Superior temporal gyrus (tissue), 1 donor: Measurements from ENCODE around the gene LMF1.
A peak's percentile ranks its signal among the peaks of the same experiment; 100 is the strongest.

Experiments used
- DNase-seq: peaks from one replicate; pipeline ENCODE4 v3.0.0-alpha.2; 2016; ENCODE audit errors: extremely low spot score

The LMF1 gene

GRCh38 chr16:930076-930475 is 40.7 kb downstream of the LMF1 start:
- DNase-seq: no peak

- DNase-seq: no peak
Observed at GRCh38 chr16:929227-930073, 41.3 kb downstream of the LMF1 start.

GRCh38 chr16:928526-928925 is 42.3 kb downstream of the LMF1 start:
- DNase-seq: no peak

GRCh38 chr16:927931-928330 is 42.9 kb downstream of the LMF1 start:
- no peak for DNase-seq

- DNase-seq: no peak
Observed at GRCh38 chr16:927406-927805, 43.4 kb downstream of the LMF1 start.

- no peak for DNase-seq
Observed at GRCh38 chr16:926715-927114, 44.1 kb downstream of the LMF1 start.

GRCh38 chr16:924806-925205 is 46.0 kb downstream of the LMF1 start:
- no peak for DNase-seq

GRCh38 chr16:924063-924462 is 46.7 kb downstream of the LMF1 start:
- DNase-seq: no peak

- no peak for DNase-seq
Observed at GRCh38 chr16:923184-923583, 47.6 kb downstream of the LMF1 start.

- no peak for DNase-seq
Observed at GRCh38 chr16:922051-922450, 48.7 kb downstream of the LMF1 start.

GRCh38 chr16:921321-921905 is 49.4 kb downstream of the LMF1 start:
- peak; percentile 46 for DNase-seq

- peak; percentile 60 for DNase-seq
Observed at GRCh38 chr16:920717-921116, 50.1 kb downstream of the LMF1 start.

- DNase-seq: peak; percentile 41
Observed at GRCh38 chr16:920051-920681, 50.6 kb downstream of the LMF1 start.

GRCh38 chr16:919658-920050 is 51.1 kb downstream of the LMF1 start:
- DNase-seq: no peak

GRCh38 chr16:918741-919657 is 51.8 kb downstream of the LMF1 start:
- DNase-seq: no peak

- no peak for DNase-seq
Observed at GRCh38 chr16:918068-918467, 52.7 kb downstream of the LMF1 start.

GRCh38 chr16:917591-918061 is 53.2 kb downstream of the LMF1 start:
- no peak for DNase-seq

- DNase-seq: no peak
Observed at GRCh38 chr16:916035-916799, 54.6 kb downstream of the LMF1 start.

- no peak for DNase-seq
Observed at GRCh38 chr16:915546-915945, 55.2 kb downstream of the LMF1 start.

- no peak for DNase-seq
Observed at GRCh38 chr16:914440-914839, 56.3 kb downstream of the LMF1 start.

GRCh38 chr16:913817-914439 is 56.9 kb downstream of the LMF1 start:
- DNase-seq: no peak
